Stimulated activated CD4-positive, alpha-beta T cell treated with anti-CD3 and anti-CD28 coated beads, TNF-alpha, amount 100 ng/mL, for 1 hour (primary cell): ENCODE measurements around the gene FA2H.
"Not testable (repeated sequence)": the region's sequence is repeated elsewhere in the genome, so short reads cannot be mapped to it uniquely, and the experiment has no call there.

Source experiments
- DNase-seq, 3 donors: peaks; one replicate each; pipeline ENCODE4 v3.0.0-alpha.2; 2020; ENCODE audit warnings: low read depth in 3 of 3, low spot score in 1 of 3

Gene FA2H

DNA sequence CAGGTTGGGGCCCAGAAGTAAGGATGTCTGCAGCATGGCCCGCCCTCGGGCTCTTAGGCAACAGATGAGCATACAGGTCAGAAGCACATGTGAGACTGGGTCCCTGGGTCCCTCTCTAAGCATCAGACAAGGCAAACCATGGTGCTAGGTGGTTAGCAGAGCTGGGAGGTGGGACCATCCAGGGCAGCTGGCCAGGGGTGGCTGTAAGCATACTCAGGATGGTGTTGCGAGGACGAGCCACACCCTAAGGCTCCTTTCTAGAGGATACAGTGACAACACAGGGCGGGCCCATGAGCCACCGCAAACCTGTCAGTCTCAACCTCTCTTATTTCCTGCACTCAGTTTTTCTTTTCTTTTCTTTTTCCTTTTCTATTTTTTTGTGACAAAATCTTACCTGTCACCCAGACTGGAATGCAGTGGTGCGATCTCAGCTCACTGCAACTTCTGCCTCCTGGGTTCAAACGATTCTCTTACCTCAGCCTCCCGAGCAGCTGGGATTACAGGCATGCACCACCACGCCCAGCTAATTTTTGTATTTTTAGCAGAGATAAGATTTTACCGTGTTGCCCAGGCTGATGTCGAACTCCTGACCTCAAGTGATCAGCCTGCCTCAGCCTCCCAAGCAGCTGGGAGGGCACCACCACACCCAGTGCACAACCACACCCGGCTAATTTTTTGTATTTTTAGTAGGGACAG, 3.6 kb downstream of the FA2H start:
- DNase-seq = no peak

DNA sequence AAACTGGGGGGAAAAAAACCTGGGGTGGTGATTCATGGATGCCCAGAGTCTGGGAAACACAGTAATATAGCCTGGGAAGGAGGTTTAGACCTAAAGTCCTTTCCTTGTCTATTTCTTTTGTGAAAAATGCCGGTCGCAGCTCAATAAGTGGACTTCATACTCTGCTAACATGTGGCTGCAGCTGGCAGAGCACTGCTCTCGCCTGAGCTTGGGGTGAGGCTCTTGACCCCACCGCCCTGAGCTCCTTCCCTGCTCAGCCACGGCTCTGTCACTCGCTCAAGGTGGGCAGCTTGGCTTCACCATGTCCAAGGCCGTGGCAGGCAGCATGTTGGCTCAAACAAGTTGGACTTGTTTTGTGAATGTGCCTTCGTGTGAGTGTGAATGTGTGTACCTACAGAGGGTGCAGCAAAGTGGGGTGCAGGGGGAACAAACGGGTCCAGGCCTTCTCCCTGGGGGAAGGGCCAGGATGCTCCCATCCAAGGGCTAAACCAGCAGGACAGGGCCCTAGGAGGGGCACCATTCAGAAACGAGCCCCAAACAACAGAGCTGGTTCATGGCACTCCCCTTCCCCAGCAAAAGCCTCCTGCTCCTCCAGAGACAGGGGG, 4.9 kb downstream of the FA2H start:
- DNase-seq = no peak

DNA sequence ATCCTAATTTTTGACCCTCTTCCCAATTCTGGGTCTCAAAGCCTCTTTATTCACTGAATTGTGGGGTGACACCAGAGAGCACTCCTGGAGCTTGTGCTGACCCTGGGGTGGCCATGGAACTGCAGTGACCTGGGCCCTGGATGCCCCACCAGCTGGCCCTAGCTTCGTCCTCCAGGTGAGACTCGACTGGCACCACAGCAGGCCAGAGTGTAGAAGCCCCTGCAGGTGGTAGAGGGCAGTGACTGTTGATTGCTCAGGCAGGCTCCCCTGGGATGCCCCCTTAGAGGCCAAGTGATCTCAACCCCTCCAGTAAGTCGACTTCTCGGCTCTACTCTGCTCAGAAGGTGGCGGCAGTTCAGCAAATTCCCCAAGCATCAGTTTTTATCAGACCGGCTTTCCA, 6.4 kb downstream of the FA2H start:
- no peak for DNase-seq

DNA sequence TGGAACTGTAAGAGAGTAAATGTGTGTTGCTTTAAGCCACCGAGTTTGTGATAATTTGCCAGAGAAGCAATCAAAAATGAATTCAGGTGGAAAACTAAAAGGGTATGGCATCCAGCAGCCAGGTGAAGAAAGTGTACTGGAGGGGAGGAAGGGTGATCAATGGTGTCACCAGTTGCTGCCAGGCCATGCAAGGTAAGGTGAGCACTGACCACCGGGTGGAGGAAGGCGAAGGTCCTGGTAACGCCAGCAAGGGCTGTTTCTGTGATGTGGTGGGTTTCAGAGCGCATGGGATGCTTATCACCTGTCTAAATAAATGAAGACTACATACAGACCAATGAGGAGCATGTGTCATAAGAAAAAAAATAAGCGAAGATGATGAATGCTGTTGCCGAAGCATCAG, 6.9 kb downstream of the FA2H start:
- no peak for DNase-seq

DNA sequence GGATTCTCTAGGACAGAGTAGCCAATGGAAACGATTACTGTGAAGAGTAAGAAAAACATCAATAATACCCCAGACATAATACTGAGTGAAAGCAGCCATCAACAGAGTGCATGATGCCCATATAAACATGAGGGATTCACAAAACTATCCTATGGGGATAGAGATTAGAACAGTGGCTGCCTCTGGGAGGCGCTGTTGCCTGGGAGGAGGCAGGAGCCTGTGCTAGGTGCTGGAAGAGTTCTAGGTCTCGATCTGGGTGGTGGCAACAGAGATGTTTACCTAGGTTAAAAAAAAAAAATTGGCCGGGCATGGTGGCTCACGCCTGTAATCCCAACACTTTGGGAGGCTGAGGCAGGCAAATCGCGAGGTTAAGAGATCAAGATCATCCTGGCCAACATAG, 7.9 kb downstream of the FA2H start:
- DNase-seq = no peak

DNA sequence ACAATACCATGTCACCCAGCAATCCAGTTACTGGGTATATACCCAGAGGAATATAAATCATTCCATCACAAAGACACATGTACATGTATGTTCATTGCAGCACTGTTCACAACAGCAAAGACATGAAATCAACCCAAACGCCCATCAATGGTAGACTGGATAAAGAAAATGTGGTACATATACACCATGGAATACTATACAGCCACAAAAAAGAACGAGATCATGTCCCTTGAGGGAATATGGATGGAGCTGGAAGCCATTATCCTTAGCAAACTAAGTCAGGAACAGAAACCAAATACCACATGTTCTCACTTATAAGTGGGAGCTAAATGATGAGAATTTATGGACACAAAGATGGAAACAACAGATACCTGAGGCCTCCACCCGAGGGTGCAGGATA, 10.4 kb downstream of the FA2H start:
- DNase-seq = not testable (repeated sequence)

DNA sequence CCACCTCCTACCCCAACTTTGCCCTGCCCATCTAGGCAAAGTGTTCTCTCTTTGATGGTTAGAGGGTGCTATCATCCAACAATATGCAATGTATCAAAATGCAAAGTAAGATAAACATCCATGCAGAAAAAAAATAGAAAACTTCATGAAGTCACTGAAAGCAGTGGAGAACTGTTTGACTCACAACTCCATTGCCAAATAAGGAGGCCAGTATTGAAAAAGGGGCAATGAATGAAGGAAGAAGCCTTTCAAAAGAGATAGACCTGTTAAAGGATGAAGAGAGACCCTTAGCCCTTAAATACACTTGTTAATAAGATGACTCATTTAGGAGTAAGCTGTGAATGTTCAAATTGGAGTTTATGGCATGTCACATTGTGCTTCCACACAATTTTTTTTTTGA, 13.0 kb downstream of the FA2H start:
- no peak for DNase-seq

DNA sequence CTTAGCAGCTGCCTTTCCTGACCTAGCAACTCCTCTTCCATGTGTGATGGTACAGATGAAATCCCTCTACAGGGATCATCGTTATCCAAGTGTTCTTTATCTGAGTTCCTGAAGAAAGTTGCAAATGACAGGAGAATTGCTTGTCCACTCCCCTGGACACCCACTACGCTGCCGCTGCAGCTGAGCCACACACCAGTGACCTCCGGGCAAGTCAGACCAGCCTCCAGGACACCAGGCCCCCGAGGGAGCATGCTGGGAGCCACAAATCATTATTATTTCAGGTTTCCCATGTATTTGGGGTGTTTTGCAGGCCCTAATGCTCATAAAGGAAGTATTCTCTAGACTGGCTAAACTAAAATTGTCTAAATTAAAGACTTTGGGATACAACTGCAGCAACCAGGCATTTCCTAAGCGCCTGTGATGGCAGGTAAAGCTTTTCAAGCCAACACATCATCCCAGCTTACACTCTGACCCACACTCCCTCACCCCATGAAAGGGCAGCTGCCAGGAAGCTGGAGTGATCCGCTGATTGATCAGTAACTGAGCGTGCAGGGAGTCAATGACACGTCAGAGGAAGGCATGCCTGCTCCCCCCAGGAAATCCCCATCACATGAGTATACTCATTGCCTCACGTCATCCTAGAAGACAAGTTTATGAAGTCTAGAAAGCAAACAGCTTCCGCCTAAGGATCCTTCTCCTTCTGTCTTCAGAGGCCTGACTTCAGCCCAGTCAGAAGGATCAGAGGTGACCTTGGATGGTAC, 14.4 kb downstream of the FA2H start:
- DNase-seq = no peak

DNA sequence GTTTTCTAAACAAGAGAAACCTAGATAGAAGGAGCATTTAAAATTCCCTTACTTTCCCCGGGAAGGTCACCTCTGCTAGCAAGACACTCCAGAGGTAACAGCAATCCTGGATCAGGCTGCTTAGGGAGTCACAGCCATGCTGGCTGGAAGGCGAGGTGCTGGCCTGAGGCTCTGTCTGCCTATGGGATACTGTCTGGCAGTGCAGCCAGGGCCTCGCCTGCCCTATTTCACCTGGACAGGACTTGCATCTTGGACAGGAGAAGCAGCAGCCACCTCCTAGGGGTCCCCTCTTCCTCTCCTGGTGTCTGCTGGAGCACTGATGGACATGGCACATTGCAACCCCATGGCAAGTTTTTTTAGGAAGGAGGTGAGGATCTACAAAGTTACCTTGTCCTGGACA, 15.1 kb downstream of the FA2H start:
- DNase-seq = no peak

DNA sequence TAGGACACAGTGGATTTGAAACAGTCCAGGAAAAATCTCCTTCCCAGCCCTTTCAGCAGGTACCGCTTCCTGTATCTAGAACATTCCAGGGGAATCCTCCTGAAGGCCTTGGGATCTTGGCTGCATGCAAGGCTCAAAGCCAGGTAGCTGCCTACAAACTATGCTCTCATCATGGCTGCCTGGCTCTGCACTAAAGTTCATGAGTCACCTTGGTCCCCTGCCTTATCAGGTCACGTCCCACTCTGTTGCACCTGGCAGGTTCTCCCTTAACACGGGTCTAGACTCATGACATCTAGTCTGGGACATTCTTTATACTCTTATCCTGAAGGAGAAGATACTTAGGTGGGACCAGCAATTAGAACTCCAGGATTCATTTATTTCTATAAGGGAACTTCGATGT, 15.8 kb downstream of the FA2H start:
- DNase-seq = no peak

DNA sequence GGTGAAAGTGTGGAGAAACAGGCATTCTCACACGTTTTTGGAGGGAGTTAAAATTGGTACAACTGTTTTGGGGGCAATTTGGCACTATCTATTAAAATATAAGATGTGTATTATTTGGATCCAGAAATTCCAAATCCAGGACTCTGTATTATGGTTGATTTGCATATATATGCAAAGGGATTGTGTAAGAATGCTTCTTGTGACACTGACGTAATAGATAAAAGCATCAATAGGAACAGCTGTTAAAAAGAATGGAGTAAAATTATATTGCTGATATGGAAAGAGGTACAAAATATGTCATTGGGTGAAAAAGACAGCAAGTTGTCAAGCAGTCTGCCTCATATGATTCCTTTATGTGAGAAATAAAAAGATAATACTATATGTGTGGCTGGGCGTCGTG, 17.3 kb downstream of the FA2H start:
- DNase-seq = no peak

DNA sequence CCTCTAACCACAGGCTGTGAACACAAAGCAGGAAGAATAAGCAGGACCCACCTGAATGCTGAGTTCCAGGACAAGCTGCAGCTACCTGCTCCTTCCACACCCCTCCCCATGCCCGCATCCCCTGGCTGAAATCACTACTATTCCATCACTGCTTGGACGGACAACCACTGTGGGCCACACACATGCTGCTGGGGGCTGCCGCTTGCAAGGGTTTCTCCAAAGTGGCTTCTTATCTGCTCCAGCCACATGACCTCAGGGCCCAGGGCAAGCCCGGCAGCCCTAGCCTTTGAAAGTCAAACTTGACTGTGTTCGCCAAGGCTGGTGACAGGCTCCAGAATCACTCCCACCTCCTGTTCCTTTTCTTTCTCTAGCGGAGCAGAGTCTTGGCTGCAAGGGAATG, 18.4 kb downstream of the FA2H start:
- no peak for DNase-seq

DNA sequence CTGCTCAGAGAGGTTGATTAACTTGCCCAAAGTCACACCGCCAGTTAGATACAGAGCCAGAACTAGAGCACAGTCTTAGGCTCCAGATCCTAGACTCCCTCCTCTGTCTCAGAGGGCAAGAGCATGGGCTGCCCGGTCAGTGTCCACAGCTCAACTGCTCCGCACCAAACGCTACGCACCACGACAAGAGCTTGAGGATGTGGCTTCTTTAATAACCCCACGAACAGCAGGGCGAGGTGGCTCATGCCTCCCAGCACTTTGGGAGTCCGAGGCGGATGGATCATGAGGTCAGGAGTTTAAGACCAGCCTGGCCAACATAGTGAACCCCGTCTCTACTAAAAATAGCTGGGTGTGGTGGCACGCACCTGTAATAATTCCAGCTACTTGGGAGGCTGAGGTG, 21.4 kb downstream of the FA2H start:
- no peak for DNase-seq

DNA sequence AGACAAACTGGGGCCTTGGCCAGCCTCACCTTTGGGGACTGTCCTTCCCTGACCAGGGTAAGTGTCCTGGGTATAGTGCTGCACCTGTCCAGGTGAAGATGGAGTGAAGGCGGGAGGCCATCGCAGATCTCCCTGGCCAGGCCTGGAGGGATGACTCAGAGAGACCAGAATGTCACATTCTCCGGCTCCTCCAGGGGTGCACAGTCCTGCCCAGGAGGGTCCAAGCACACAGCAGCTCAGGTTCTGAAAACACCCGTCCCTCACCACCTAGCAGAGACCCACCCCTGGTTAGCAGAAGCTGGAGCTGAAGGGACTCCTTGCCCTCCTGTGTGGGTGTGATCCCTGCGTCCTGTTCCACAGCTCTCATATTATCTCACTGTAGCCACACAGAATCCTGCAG, 21.9 kb downstream of the FA2H start:
- no peak for DNase-seq

DNA sequence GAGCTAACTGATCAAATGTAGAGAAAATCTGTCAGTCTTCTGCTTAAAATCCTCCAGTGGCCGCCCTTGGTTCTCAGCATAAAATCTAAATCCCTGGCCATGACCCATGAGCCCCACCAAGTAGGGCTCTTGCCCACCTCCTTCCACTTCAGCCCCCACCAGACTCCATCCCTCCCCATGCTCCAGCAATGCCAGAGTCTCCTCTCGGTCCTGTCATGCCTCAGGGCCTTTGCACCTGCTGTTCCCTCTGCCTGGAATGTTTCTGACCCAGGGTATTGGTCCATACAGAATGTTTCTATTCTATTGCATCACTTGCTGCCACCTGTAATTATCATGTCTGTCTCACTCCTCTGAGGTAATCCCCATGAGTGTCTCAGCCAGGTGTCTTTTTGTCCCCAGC, 22.4 kb downstream of the FA2H start:
- DNase-seq = no peak

DNA sequence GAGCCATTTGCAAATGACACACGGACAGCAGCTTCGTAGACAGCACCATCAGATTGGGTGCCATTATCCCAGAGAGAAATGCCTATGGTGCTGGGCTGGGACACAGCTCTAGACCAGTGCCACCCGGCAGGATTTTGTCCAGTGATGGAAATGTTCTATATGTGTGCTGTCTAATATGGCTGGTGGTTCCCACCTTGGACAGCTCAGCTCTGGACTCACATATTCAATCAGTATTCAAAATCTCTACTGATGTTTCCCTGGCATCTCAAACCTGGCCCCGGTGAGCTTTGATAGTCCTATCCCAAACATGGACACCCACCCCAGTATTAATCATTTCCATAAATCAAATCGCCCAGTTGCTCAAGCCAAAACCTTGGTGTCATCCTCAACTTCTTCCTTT, 23.0 kb downstream of the FA2H start:
- no peak for DNase-seq

DNA sequence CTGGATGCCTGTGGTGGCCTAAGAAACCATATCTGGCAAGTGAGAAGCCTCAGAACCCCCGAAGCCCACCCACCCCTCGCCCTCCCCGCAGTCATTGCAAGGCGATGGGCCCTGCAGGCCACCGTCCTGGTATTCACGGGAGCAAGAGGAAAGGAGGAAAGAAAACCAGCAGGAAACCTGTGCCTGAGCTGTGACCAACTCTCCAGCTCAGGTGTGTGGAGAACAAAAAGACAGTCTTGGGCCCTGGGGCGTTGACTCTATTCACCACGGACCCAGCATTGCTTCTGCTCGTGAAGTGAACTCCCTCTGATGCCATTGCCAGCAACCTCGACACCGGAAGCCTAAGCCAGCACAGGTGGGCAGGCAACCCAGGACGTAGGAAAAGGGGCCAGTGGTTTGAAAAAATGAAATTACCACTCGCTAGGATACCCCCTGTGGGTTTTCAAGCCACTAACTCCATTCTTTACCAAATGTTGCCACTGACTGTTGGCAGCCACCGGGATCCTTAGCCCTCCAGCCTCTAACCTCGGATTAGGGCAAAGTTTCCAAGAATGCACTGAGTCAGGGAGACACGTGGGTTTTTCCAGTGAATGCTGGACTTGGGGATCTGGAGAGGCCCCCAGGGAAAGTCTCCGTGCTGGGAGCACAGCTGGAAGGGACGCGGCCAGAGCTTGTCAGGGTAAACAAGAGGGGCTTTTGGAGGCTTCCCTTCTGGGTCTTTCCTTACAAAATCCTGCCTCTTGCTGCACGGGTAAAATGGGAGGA, 25.1 kb downstream of the FA2H start:
- no peak for DNase-seq

DNA sequence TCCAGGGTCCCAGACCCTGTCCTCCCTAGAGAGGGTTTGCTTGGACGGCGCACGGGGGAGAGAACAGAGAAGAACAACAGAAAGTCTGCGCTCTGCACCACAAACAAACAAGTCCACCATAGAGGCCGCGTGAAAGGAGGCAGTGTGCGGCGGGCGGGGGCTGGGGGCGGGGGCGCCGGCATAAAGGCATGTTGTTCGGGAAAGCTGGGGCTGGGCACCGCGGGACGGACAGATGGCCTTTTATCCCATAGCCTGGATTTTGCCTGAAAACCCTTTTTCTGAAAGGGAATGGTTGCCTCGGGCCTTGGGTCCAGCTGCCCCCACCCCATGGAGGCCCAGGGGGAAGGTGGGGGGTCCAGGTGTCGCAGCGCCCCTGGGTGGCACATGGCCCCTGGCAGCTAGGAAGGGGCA, 26.0 kb downstream of the FA2H start:
- DNase-seq = no peak

DNA sequence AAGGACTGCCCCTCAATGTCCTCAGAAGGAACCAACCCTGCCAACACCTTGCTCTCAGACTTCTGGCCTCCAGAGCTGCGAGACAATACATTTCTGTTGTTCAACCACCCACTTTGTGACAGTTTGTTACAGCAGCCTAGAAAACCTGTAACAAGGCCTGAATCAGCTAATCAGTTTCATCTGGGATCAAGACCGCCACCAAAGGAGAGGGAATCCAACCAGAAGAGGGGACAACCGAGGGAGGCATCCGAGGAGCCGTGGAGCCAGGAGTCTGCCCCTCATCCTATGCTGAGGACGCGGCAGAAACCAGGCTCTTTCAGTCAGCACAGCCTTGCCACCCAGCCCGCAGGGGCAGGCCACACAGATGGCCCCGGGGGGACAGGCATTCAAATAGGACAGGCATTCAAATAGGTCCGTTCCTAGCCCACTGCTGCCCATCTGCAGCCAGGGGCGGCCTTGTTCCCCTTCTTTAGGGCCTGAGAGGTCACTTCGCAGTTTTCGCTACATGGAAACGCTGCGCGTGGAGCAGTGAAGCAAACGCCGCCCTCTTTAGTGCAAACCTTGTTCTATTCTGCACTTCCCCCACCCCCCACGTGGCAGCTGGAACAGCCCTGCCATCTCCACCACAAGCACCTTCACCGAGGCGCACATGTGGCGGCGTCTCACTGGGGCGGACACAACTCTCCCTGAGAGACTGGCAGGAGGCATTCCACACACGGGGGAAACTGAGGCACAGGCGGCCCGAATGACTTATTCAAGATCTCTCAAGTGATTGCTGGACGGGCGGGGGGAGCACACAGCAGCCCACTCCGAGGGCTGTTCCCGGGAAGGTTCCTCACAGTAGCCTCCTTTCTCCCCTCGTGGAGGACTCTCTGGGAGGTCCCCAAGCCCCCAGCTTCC, 26.7 kb downstream of the FA2H start:
- DNase-seq = no peak

DNA sequence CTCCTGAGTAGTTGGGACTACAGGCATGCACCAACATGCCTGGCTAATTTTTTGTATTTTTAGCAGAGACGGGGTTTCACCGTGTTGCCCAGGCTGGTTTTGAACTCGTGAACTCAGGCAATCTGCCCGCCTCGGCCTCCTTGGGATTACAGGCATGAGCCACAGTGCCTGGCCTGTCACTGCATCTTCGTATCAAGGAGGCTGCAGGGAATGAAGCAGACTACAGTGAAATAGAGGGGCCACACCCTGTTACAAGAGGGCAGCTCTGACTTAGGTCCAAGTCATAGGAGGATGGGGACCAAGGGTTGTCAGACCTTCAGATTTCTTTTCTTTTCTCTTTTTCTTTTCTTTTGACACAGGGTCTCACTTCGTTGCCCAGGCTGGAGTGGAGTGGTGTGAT, 28.7 kb downstream of the FA2H start:
- DNase-seq = no peak

DNA sequence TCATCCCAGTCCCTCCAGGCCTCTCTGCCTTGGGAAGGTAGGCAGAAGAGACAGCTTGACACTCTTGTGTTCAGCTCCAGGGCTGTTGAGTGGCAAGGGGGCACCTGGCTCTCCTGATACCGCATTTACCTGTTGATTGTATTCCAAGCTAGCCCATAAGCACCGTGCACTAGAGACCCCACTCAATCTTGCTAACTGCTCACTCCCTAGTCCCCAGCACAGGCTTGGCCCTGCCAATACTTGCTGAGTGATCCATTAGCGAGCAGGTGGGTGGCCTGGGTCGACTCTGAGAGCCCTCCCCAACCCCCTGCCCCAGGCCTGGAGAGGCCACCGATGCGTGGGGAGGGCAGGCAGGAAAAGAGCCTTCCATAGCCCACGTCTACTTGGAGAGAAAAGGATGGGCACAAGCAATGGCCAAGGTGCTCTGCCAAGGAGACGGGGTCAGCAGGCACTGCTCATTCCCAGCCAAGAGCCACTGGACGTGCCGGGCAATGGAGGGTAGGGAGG, 29.5 kb downstream of the FA2H start:
- no peak for DNase-seq
